Immature natural killer cell (primary cell): ENCODE data around the gene SLC10A4. TPM values are rescaled to one million over a fixed set of nuclear protein-coding genes. Genes with fewer than 3 reads are reported as not detected.

Source experiments
- polyA plus RNA-seq, 3 donors: library from polyadenylated mRNA; unstranded; fragments of 300-500 nt; fragmentation: Illumina TruSeq; gene quantifications; one replicate each; pipeline ENCODE4 v1.2.3, GENCODE V29; 2021

The SLC10A4 gene
- polyA plus RNA-seq, 3 donors from 2014 or later, result not detected

Other genes with a start within 250 kb of the SLC10A4 start
- gene TEC, start 213.5 kb upstream of the SLC10A4 start, polyA plus RNA-seq, result 1 to 10 TPM; 2.2 to 4.8 (median 2.9) TPM
- gene SLAIN2, start 141.8 kb upstream of the SLC10A4 start, polyA plus RNA-seq, result 10 to 100 TPM; 15.0 to 36.5 (median 28.4) TPM
- not detected for gene ZAR1, start 6.9 kb downstream of the SLC10A4 start, polyA plus RNA-seq